Stimulated activated CD8-positive, alpha-beta memory T cell treated with anti-CD3 and anti-CD28 coated beads, Interleukin-15, amount 100 ng/mL, for 48 hours (primary cell): ENCODE data around the gene TAS1R3.

Experiments used
- DNase-seq, 2 donors: peaks; one replicate each; pipeline ENCODE4 v3.0.0-alpha.2; 2020; ENCODE audit warnings: low read depth in 2 of 2

The TAS1R3 gene

DNA sequence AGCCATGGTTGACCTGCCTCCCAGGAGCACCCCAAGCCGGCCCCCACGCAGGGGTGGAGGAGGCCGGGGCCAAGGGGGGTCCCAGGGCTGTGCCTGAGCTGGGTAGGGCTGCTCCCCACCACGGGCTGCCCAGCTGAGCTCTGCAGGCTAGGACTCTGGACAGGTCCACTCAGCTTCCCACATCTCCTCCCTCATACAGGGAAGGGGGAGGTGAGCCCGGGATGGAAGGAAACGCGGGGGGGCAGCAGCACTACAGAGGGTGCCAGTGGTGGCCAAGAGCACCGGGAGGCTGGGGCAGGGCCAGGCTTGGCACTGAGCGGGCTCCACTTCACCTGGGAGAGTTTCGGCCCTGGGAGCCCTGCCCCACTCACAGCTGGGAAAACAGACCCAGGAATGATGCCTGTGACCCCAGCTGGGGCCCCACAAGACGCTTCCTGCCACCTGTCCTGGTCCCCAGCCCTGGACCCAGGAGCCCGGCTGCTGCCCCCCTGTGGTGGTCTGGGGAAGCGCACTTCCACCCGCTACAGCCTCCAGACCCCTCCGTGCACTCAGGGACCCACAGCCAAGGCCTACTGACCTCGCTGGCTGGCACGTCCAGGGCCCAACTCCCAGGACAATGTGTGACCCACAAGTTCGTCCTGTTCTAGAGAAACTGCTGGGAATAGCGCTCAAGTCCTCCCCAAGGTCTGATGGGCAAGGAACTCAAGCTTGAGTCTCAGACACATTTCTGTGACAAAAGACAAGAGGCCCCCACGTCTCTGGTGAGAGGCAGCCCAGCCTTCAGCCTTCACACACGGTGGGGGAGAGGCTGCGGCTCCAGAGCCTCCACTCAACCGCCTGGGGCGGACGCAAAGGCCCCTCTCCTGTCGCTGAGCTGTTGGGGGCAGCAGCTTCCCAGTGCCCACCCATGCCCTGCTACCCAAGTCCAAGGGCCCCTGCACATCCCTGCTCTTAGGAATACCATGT, 40.9 kb downstream of the TAS1R3 start:
- DNase-seq, result peak; percentile 64 to 66

GRCh38 chr1:1373051-1373814, 42.2 kb downstream of the TAS1R3 start:
- no peak for DNase-seq

DNA sequence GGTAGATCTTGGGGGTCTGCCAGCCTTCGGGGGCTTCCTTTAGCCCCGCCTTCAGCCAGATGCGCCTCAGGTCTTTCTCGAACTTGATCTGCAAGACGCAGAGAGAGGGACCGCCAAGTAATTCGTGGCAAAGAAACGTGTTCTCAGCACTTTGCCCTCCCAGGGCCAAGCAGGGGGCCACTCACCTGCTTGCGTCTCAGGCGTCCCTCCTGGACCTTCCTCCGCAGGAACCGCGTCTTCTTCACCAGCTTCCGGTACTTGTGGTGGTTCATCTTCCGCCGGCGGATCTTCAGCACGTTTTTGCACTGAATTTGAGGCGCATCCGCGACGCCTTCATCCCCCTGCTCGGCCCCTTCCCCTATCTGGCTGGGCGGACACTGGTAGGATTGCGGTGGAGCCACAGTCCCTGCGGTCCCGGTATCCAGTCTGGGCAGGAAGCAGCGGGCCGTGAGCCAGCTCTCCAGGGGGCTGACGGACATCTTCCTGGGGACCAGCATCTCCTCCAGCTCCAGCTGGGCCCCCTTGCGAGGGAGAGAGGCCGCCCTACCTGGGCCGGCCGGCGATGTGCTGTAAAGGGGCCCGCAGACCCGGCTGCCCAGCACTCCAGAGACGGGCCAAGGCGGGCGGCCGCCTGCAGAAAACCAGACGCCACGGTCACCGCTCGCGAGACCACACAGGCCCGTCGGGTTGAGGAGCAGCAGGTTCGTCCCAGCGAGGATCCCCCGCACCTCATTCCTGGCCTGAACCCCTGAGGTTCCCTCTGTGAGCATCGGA, 42.9 kb downstream of the TAS1R3 start:
- no peak for DNase-seq

GRCh38 chr1:1374589-1374928, 43.5 kb downstream of the TAS1R3 start:
- DNase-seq, result no peak

- peak; percentile 94 to 97 for DNase-seq
Measured at GRCh38 chr1:1374929-1375662, 44.0 kb downstream of the TAS1R3 start, which contains the start of gene AURKAIP1. Gene AURKAIP1 (minus strand): TSS chr1:1375207. CDS start chr1:1374756, 451 bp downstream.

GRCh38 chr1:1376551-1377226, 45.6 kb downstream of the TAS1R3 start:
- DNase-seq, result no peak

- DNase-seq, result no peak
Measured at GRCh38 chr1:1377540-1378205, 46.6 kb downstream of the TAS1R3 start.

- no peak for DNase-seq
Measured at GRCh38 chr1:1380860-1381259, 49.8 kb downstream of the TAS1R3 start.

DNA sequence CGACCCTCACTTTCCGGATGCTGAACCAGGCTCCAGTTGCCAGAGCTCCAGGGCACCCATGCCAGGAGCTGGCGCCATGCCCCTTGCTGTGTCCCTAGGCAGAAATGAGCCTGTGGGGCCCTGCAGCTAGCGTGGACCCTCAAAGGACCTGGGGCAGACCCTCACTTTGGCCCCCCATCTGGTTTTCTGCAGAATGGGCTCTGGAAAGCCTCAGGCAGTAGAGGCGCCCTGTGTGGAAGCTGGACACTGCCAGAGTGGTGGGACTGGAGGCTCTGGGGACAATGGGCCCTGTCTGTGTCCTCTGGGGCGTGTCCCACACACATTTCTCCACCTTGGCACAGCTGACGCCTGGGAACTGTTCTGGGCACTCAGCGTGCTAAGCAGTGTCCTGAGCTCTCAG, 50.2 kb downstream of the TAS1R3 start:
- no peak for DNase-seq
